AG09319 (cell line): Measurements from ENCODE around the gene STARD7.
A peak's percentile ranks its signal among the peaks of the same experiment; 100 is the strongest.

ENCODE experiments used
- DNase-seq: peaks from one replicate; pipeline ENCODE4 v3.0.0-alpha.2; 2010; ENCODE audit warnings: low read depth; ENCODE audit errors: extremely low read depth
- CTCF ChIP-seq: IDR thresholded peaks from 2 replicates; pipeline ENCODE4 v1.5.1; 2011; ENCODE audit warnings: low read depth, mild to moderate bottlenecking, inconsistent platforms, low read length, moderate library complexity

STARD7 gene

GRCh38 chr2:96181529-96181928 lies 27.1 kb downstream of the STARD7 start:
- no peak for DNase-seq
- TF ChIP-seq CTCF: no peak

GRCh38 chr2:96180521-96180920 lies 28.1 kb downstream of the STARD7 start:
- DNase-seq: no peak
- no peak for TF ChIP-seq CTCF

- DNase-seq: no peak
- TF ChIP-seq CTCF: no peak
These were observed 28.6 kb downstream of the STARD7 start for GRCh38 chr2:96180002-96180401.

GRCh38 chr2:96176661-96177060 lies 32.0 kb downstream of the STARD7 start:
- DNase-seq: no peak
- TF ChIP-seq CTCF: no peak

GRCh38 chr2:96175951-96176350 lies 32.7 kb downstream of the STARD7 start:
- no peak for TF ChIP-seq CTCF
- DNase-seq: no peak

- DNase-seq: peak; percentile 15
- TF ChIP-seq CTCF: peak; percentile 91
These were observed 34.1 kb downstream of the STARD7 start for GRCh38 chr2:96174251-96175144.

- no peak for DNase-seq
- no peak for TF ChIP-seq CTCF
These were observed 36.8 kb downstream of the STARD7 start for GRCh38 chr2:96171831-96172230.
